Measurements from ENCODE around the gene CNNM2. TPM values are rescaled to one million over a fixed set of nuclear protein-coding genes. Genes with fewer than 3 reads are reported as not detected.
"Not testable (repeated sequence)": the region's sequence is repeated elsewhere in the genome, so short reads cannot be mapped to it uniquely, and the experiment has no call there.

CNNM2 gene
- total RNA-seq, 4 donors from 2014 or later, result 15.2 to 19.2 (median 15.9) TPM

DNA sequence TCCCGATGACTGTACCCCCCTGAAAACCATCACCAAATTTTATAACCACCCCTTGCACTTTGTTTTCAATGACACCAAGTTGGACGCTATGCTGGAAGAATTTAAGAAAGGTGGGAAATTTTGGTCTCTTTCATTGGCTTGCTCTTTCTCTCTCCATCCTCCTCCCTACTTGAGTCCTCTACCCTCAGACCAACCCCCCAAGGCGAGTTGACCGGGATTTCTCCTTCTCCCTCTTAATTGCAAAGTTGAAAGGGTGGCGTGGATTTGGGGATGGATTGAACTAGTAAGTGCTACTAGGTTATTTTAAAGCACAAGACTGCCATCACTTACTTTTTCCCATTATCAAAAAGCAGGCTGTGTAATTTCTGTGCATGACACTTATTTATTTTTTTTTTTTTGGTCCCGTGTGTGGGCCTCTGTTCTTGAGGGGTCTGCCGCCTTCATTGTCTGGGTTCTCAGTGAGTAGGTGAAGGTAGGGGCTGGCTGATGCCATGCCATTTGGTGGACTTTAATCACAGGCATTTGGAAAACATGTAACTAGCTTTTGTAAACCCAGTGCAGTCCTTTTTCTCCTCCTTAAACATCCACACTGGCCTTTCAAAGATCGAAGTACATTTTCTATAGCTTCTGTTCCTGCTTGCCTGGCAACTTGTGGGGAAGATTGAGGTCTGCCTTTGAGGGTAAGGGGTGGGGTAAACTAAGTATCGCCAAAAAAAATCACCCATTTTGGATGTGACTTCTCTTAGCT, 2.1 kb downstream of the CNNM2 start:
- H3K9me3 ChIP-seq, result no peaks in the 10 kb centered on the region
- no peak for DNase-seq
- WGBS, 2 donors, result 62 to 65% methylated on average over 9 of the region's 9 CpGs
- no peaks in the 10 kb centered on the region for H3K36me3 ChIP-seq
- H3K27me3 ChIP-seq, result no peaks in the 10 kb centered on the region
- peak overlapping the region in 1 of 3 donors; percentile 95 for H3K4me3 ChIP-seq (replicated peaks in 1 of 3)
- H3K4me1 ChIP-seq, result peaks cover 39 to 42% of the 10 kb centered on the region in 2 donors
- TF ChIP-seq, protein P1, sequence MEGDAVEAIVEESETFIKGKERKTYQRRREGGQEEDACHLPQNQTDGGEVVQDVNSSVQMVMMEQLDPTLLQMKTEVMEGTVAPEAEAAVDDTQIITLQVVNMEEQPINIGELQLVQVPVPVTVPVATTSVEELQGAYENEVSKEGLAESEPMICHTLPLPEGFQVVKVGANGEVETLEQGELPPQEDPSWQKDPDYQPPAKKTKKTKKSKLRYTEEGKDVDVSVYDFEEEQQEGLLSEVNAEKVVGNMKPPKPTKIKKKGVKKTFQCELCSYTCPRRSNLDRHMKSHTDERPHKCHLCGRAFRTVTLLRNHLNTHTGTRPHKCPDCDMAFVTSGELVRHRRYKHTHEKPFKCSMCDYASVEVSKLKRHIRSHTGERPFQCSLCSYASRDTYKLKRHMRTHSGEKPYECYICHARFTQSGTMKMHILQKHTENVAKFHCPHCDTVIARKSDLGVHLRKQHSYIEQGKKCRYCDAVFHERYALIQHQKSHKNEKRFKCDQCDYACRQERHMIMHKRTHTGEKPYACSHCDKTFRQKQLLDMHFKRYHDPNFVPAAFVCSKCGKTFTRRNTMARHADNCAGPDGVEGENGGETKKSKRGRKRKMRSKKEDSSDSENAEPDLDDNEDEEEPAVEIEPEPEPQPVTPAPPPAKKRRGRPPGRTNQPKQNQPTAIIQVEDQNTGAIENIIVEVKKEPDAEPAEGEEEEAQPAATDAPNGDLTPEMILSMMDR (IDR thresholded peaks at IDR 0.05), result no peak
- TF ChIP-seq POLR2A (IDR thresholded peaks at IDR 0.05), result no peak
- intact Hi-C loops (cut with DNase I), result loop anchor here (2.0 to 5.0 kb wide), 2 partner anchors 149 to 327 kb away; partner anchors contain the start of gene RPEL1
- no peak overlapping the region for H3K27ac ChIP-seq

DNA sequence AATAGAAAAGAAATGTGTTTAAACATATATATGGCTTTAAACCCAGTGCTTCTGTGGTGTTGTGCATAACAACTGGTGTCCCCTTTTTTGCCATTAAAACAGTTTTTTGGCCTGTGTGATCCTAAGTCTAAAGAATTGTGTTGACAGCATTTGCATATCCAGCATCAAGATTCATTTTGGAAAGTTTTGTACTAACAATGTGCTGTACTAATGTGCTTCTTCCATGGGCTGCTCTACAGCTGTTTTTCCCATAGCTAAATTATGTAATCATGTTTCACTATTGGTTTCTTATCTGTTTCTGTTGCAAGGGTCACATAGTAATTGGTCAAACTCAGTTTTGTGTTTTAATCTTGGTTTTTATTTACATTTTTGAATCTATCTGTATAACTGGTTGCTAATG, 5.5 kb downstream of the CNNM2 start:
- DNase-seq, result no peak
- H3K9me3 ChIP-seq, result no peaks in the 10 kb centered on the region
- intact Hi-C loops (cut with DNase I), result no loop called here
- no peaks in the 10 kb centered on the region for H3K36me3 ChIP-seq
- H3K4me3 ChIP-seq (replicated peaks in 1 of 3), result no peak overlapping the region
- no peaks in the 10 kb centered on the region for H3K27me3 ChIP-seq
- no peak for TF ChIP-seq POLR2A (IDR thresholded peaks at IDR 0.05)
- TF ChIP-seq, protein P1 (IDR thresholded peaks at IDR 0.05), result no peak
- no peak overlapping the region for H3K27ac ChIP-seq
- peaks cover 33 to 37% of the 10 kb centered on the region in 2 donors for H3K4me1 ChIP-seq

DNA sequence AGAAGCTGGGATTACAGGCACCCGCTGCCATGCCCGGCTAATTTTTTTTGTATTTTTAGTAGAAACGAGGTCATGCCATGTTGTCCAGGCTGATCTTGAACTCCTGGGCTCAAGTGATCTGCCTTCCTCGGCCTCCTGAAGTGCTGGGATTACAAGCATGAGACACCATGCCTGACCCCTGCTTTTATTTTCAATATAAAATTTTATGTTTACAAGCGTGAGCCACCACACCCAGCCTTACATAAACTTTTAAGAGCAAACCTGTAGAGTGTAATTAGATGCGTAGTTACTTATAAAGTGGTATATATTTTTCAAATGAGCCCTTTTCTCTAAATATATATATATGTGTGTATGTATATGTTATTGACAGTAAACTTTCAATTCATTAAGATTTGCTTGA, 8.7 kb downstream of the CNNM2 start:
- Histone ChIP-seq H3K27me3 (no peaks in the 10 kb centered on the region), H3K36me3 (no peaks in the 10 kb centered on the region), H3K27ac (no peak overlapping the region), H3K9me3 (no peaks in the 10 kb centered on the region), H3K4me1 (peaks cover 11 to 20% of the 10 kb centered on the region in 2 donors), H3K4me3 (replicated peaks in 1 of 3) (no peak overlapping the region)
- WGBS, 2 donors, result 87 to 88% methylated on average over 6 of the region's 6 CpGs
- no peak for TF ChIP-seq POLR2A (IDR thresholded peaks at IDR 0.05)
- TF ChIP-seq, protein P1 (IDR thresholded peaks at IDR 0.05), result no peak
- intact Hi-C loops (cut with DNase I), result no loop called here
- no peak for DNase-seq

DNA sequence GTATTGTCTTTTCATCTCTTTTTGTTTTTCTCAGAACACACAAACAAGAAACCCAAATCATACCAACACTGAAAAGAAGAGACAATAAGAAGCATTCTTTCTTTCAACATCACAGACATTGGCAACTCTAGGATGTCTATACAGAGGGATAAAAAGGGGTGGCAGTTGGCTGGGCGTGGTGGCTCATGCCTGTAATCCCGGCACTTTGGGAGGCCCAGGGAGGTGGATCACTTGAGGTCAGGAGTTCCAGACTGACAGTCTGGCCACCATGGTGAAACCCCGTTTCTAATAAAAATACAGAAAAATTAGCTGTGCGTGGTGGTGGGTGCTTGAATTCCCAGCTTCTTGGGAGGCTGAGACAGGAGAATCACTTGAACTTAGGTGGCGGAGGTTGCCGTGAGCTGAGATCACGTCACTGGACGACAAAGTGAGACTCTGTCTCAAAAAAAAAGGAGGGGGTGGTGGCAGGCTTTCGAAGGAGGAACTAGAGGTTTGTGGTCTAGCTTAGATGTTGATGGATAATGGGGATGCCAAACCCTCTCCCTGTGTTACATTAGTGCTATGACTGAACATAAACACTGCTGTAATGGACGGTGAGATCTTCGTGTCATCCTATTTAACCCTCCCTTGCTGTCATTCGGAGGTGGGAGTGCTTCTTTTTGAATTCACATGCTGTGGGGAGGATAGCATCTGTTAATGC, 9.4 kb downstream of the CNNM2 start:
- Histone ChIP-seq H3K4me3 (replicated peaks in 1 of 3) (no peak overlapping the region), H3K4me1 (peaks cover 11 to 17% of the 10 kb centered on the region in 2 donors), H3K9me3 (no peaks in the 10 kb centered on the region), H3K27ac (no peak overlapping the region), H3K27me3 (no peaks in the 10 kb centered on the region), H3K36me3 (no peaks in the 10 kb centered on the region)
- WGBS, 2 donors, result 90 to 94% methylated on average over 12 of the region's 12 CpGs
- TF ChIP-seq POLR2A (IDR thresholded peaks at IDR 0.05), result no peak
- TF ChIP-seq, protein P1 (IDR thresholded peaks at IDR 0.05), result no peak
- no peak for DNase-seq
- intact Hi-C loops (cut with DNase I), result no loop called here

DNA sequence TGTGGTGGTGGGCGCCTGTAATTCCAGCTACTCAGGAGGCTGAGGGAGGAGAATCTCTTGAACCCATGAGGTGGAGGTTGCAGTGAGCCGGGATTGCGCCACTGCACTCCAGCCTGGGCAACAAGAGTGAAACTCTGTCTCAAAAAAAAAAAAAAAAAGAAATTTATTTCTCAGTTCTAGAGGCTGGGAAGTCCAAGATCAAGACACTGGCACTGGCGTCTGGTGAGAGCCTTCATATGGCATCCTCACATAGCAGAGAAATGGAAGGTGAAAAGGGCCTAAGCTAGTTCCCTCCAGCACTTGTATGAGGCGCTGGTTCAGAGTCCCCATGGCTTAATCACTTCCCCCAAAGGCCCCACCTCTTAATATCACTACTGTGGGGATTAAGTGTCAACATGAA, 10.3 kb downstream of the CNNM2 start:
- intact Hi-C loops (cut with DNase I); H3K27me3 ChIP-seq; H3K9me3 ChIP-seq; H3K36me3 ChIP-seq; H3K4me3 ChIP-seq (replicated peaks in 1 of 3); H3K27ac ChIP-seq; DNase-seq: not testable (repeated sequence)
- H3K4me1 ChIP-seq, result peaks cover 11 to 13% of the 10 kb centered on the region in 2 donors
- 88 to 97% methylated on average over 5 of the region's 5 CpGs for whole genome bisulfite sequencing, 2 donors
